Calu3 (cell line): ENCODE results near the gene RFESD. TPM values are rescaled to one million over a fixed set of nuclear protein-coding genes. Genes with fewer than 3 reads are reported as not detected.
A peak's percentile ranks its signal among the peaks of the same experiment; 100 is the strongest.

Source experiments
- Bru-seq: library from RNA; stranded (reverse); fragments of 400-500 nt; gene quantifications from one replicate; lab custom pipeline; 2021; lab: Mats Ljungman, UMichigan
- BruChase-seq, 2 experiments: library from RNA; stranded (reverse); fragments of 400-500 nt; gene quantifications; one replicate each; lab custom pipeline; 2021; lab: Mats Ljungman, UMichigan
- BruUV-seq: library from RNA; stranded (reverse); fragments of 400-500 nt; replicated peaks from 2 replicates; lab custom pipeline; 2021; lab: Mats Ljungman, UMichigan
- CTCF ChIA-PET: fragments of 300-600 bp; sonication (Branson Sonifier 250); formaldehyde crosslinking; loops from one replicate; lab custom pipeline; 2022; ENCODE audit warnings: antibody characterized with exemption; lab: Charles Lee
- DNase-seq: peaks from one replicate; pipeline ENCODE4 v3.0.0; 2022
- H3K27ac Mint-ChIP-seq: one replicate; pipeline ENCODE4 v1.8.0; 2022; ENCODE audit warnings: mixed read lengths; ENCODE audit not compliant: unreplicated experiment
- H3K27me3 Mint-ChIP-seq: one replicate; pipeline ENCODE4 v1.8.0; 2022; ENCODE audit warnings: mixed read lengths; ENCODE audit not compliant: unreplicated experiment
- H3K36me3 Mint-ChIP-seq: one replicate; pipeline ENCODE4 v1.8.0; 2022; ENCODE audit warnings: mild to moderate bottlenecking, moderate library complexity, mixed read lengths; ENCODE audit not compliant: insufficient read depth, unreplicated experiment
- H3K4me1 Mint-ChIP-seq: one replicate; pipeline ENCODE4 v1.8.0; 2022; ENCODE audit warnings: mild to moderate bottlenecking, low read depth, mixed read lengths; ENCODE audit not compliant: unreplicated experiment
- H3K4me3 Mint-ChIP-seq: one replicate; pipeline ENCODE4 v1.8.0; 2022; ENCODE audit warnings: mild to moderate bottlenecking, low read depth, moderate library complexity, mixed read lengths; ENCODE audit not compliant: unreplicated experiment
- H3K9me3 Mint-ChIP-seq: one replicate; pipeline ENCODE4 v1.8.0; 2022; ENCODE audit warnings: low read depth, mixed read lengths; ENCODE audit not compliant: unreplicated experiment
- intact Hi-C: fragments of 100-400 bp; cut with micrococcal nuclease; formaldehyde crosslinking; loops from one replicate; pipeline ENCODE4 v1.10.0; 2022; ENCODE audit not compliant: unreplicated experiment
- long read RNA-seq: library from polyadenylated mRNA; stranded (forward); transcript quantifications from one replicate; pipeline ENCODE4 v2.0.0, GENCODE V29; 2022
- total RNA-seq: library from RNA; stranded (reverse); gene quantifications from 2 replicates; pipeline ENCODE4 v1.2.3, GENCODE V29; 2022
- TF ChIP-seq, protein P1 (sequence below): fragments of 200-600 bp; IDR thresholded peaks from one replicate; pipeline ENCODE4 v1.8.0; 2022; ENCODE audit warnings: antibody characterized with exemption; ENCODE audit not compliant: unreplicated experiment

RFESD gene
- 1.8 and 2.9 TPM in 2 replicates for total RNA-seq
- percentile 39 among the genes with signal in this experiment for Bru-seq, nascent RNA
- percentile 30 among the genes with signal in this experiment for BruChase-seq, experiment 1, labeled RNA remaining after a 6-hour chase
- percentile 36 among the genes with signal in this experiment for BruChase-seq, experiment 2, labeled RNA remaining after a 2-hour chase
- long read RNA-seq, partial matches to known transcripts = 0 of 6 reads
- long read RNA-seq, other reads (novel, unspliced or antisense) = 1 of 6 reads

DNA sequence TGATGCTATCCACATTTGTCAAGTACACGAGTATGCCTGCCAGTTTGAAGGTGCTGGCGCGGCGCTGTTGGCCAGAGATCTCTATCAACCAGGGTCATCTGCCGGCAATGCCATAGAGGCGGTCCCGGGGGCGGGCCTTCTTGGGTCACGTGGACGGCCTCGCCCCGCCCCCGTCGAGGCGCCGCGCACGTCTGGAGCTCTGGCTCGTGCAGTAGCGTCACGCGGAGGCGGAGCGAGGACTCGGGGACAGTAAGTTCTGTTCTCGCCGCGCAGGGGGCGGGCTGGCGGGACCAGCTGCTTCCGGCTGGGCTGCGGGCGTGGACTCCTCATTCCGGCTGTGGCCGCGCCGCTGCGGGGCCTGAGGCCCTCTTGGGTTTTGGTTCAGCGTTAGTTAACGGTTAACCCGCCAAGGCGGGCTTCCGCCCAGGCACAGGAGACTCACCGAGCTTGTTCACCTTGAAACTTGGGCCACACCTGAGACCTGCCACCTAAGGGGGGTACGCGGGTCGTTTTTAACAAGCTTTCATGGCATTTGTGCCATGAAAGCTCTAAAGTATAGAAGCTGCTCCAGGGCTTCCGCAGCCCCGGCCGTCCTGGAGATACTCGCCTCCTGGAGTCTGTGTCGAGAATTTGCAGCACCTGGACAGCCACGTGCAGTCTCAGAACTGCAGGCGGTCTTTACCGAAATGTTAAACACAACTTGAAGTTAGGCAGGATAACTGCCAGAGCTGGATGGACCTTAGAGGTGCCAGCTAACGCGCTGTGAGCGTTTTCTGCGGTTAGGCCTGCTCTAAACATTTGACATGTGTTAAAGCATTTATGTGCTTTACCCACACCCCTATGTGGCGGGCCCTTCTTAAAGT lies at the start of gene RFESD:
RFESD (plus strand) TSS at position 209 of the 863 bp plus-strand sequence. CDS start 5,495 bp downstream, outside the sequence.
- H3K4me3 Mint-ChIP-seq = peak within 1 kb of the TSS; percentile 80
- TSS peak; percentile 92 for BruUV-seq
- peaks cover 15% of the 10 kb centered on the region for H3K36me3 Mint-ChIP-seq
- H3K9me3 Mint-ChIP-seq = no peaks in the 10 kb centered on the region
- H3K4me1 Mint-ChIP-seq = peaks cover 18% of the 10 kb centered on the region
- peak; percentile 100 for DNase-seq
- intact Hi-C loops = loop anchor here (5.0 to 10.0 kb wide), 4 partner anchors 86 to 958 kb away; partner anchors contain the start of genes ELL2 and RHOBTB3
- CTCF ChIA-PET = interaction anchor here (0.5 to 1.4 kb wide), 13 partner anchors 8 to 1106 kb away, joined by 3 to 7 read pairs (median 4); partner anchors contain the start of gene GLRX
- peak within 1 kb of the TSS; percentile 75 for H3K27ac Mint-ChIP-seq
- TF ChIP-seq, protein P1, sequence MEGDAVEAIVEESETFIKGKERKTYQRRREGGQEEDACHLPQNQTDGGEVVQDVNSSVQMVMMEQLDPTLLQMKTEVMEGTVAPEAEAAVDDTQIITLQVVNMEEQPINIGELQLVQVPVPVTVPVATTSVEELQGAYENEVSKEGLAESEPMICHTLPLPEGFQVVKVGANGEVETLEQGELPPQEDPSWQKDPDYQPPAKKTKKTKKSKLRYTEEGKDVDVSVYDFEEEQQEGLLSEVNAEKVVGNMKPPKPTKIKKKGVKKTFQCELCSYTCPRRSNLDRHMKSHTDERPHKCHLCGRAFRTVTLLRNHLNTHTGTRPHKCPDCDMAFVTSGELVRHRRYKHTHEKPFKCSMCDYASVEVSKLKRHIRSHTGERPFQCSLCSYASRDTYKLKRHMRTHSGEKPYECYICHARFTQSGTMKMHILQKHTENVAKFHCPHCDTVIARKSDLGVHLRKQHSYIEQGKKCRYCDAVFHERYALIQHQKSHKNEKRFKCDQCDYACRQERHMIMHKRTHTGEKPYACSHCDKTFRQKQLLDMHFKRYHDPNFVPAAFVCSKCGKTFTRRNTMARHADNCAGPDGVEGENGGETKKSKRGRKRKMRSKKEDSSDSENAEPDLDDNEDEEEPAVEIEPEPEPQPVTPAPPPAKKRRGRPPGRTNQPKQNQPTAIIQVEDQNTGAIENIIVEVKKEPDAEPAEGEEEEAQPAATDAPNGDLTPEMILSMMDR = peak; percentile 47
- H3K27me3 Mint-ChIP-seq = no peaks in the 10 kb centered on the region

DNA sequence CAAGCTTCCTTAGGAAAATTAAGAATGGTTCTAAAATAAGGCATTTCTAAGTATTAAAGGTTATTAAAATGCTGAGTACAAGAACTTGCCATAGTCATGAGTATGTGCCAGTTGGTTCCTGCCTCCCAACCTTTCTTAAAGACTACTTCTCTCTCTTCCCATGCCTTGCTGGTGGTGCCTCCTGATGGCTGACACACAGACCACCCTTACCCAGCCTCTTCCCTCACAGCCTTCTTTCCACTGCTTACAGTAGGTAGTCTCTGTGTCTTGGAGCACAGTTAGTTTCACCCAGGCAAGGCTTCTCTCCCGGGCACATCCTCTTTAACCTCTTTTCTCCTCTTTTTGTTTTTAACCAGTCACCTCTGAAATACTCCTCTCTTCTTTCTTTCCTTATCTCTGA lies 47.3 kb upstream of the RFESD start:
- Mint-ChIP-seq H3K36me3 (no peaks in the 10 kb centered on the region), H3K27ac (no peak overlapping the region), H3K27me3 (no peaks in the 10 kb centered on the region), H3K4me3 (no peak overlapping the region), H3K9me3 (no peaks in the 10 kb centered on the region), H3K4me1 (no peaks in the 10 kb centered on the region)
- CTCF ChIA-PET = no interaction called here
- BruUV-seq = no TSS peak
- intact Hi-C loops = no loop called here
- TF ChIP-seq, protein P1 = no peak
- DNase-seq = no peak

DNA sequence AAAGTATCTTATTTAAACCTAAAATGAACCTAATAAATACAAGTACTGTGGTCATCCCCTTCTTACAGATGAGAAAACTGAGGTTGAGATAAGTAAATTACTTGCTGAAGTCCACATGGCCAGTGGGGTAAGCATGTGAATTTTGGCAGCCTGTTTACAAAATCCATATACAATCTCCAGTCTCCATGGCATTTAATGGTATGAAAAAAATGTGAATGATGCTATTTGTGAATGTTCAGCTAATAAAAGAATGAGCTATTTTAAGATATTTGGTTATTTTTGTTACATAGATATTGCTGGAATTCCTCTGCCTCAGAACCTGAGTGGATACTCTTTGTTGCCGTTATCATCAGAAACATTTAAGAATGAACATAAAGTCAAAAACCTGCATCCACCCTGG lies 46.0 kb upstream of the RFESD start:
- DNase-seq = no peak
- H3K36me3 Mint-ChIP-seq = no peaks in the 10 kb centered on the region
- H3K27ac Mint-ChIP-seq = no peak overlapping the region
- no peaks in the 10 kb centered on the region for H3K27me3 Mint-ChIP-seq
- TF ChIP-seq, protein P1 = no peak
- no TSS peak for BruUV-seq
- intact Hi-C loops = no loop called here
- H3K4me3 Mint-ChIP-seq = no peak overlapping the region
- H3K4me1 Mint-ChIP-seq = no peaks in the 10 kb centered on the region
- no peaks in the 10 kb centered on the region for H3K9me3 Mint-ChIP-seq
- CTCF ChIA-PET = no interaction called here

DNA sequence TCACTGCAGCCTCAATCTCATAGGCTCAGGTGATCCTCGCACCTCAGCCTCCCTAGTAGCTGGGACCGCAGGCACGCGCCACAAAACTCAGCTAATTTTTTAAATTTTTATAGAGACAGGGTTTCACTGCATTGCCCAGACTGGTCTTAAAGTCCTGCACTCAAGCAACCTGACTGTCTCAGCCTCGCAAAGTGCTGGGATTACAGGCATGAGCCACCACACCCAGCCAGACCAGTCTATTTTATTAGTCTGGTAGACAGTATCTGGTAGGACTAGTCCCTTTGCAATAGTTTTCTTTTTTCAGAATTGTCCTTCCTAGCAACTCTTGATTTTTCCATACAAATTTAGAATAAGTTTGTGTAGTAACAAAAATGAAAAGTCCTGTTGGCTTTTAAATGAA lies 40.8 kb upstream of the RFESD start:
- no peak overlapping the region for H3K27ac Mint-ChIP-seq
- intact Hi-C loops = no loop called here

More for the DNA sequence above, 40.8 kb upstream of the RFESD start:
- no TSS peak for BruUV-seq
- no peak overlapping the region for H3K4me3 Mint-ChIP-seq
- no peaks in the 10 kb centered on the region for H3K9me3 Mint-ChIP-seq
- TF ChIP-seq, protein P1 = no peak
- H3K4me1 Mint-ChIP-seq = no peaks in the 10 kb centered on the region
- DNase-seq = no peak
- CTCF ChIA-PET = no interaction called here
- H3K36me3 Mint-ChIP-seq = no peaks in the 10 kb centered on the region
- H3K27me3 Mint-ChIP-seq = no peaks in the 10 kb centered on the region
